ENCODE measurements around the gene CT47B1.
"Not testable (repeated sequence)": the region's sequence is repeated elsewhere in the genome, so short reads cannot be mapped to it uniquely, and the experiment has no call there.

Gene CT47B1

DNA sequence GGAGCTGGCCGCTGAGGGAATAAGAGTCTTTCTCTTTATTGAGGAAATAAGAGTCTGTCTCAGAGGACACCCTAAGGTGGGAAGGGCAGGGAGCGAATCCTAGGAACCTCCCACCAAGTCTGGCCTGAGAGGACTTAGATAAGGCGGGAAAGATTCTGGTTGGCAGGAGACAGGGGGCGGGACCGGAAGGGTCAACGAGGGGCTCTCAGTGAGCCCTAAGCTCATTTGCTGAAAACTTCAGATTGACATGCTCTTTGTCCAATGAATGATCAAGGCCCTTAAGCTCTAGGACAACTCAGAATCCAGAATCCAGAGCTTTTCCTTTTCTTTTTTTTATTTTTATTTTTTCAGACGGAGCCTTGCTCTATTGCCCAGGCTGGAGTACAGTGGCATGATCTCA is at the start of gene CT47B1:
Gene CT47B1, minus strand, starts transcription at position 101 of the 400 bp plus-strand sequence. CDS start 196 bp downstream, outside the sequence.
- not testable (repeated sequence) for DNase-seq

DNA sequence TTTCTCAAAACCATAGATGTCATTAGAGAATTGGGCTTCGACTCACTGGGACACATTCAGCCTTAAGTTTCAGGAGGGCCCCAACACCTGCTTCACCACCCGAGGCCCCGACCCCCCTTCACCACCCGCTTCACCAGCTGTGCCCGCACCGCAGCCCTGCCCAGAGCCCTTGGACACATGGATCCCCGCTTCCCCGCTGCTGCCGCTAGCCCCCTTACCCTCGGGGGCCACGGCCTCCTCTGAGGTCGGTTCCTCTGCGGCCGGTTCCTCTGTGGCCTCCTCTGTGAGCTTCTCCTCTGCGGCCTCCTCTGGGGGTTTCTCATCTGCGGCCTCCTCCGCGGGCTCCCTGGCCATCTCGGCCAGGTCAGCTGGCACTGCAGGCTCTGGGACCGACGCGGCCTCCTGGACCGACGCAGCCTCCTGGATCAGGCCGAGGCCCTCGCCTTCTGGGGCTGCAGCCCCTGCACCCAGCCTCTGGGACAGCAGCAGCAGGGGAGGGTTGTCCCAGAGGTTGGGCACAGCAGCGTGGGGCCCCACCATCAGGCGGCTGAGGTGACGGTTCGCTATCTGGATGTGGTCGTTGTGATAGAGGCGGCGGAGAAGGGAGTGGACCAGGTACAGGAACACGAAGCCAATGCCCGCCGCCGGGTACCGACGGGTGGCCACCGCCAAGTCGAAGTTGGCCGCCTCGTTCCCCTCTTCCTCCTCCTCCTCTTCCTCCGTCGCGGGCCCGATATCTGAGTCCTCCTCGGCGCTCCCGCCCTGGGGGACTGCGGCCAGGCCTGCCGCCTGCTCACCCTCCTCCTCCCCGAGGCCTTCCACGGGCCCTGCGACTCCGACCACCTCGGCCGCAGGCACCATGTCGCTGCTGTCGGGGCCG is 748 bp downstream of the CT47B1 start:
- peak in 1 of 56 donors; percentile 0 for DNase-seq

DNA sequence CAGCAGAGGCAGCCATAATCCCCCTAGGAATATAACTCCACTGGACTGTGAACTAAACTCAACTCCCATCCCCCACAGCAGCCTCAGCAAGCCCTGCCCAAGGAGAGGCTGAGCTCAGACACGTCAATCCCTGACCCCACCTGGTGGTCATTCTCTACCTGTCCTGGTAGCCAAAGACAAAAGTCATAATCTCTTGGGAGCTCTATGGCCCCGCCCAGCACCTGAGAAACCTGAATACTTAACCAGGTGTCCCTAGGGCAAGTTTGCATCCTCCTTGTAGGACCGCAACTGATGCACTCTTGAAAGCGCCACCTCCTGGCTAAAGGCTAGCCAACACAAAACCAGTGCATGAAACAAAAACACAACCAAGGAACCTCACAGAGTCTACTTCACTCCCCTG is 18.4 kb downstream of the CT47B1 start:
- no peak for DNase-seq

DNA sequence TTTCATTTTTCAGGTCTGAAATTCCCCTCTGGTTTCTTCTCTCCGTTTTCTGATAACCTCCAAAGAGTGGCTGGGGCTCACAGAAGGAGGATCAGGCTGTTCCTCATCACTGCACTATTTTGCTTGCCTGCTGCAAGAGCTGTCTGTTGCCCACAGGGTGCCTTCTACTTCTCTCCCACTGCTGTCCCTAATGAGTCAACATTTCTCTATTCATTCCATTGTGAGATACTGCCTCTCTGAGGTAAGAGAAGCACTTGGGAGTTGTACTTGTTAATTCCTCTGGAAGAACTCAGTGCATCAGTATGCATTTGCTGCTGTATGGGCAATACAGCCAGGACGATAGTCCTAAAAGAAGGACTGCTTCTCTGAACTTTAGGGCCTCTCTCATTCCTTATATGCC is 34.8 kb downstream of the CT47B1 start:
- no peak for DNase-seq

DNA sequence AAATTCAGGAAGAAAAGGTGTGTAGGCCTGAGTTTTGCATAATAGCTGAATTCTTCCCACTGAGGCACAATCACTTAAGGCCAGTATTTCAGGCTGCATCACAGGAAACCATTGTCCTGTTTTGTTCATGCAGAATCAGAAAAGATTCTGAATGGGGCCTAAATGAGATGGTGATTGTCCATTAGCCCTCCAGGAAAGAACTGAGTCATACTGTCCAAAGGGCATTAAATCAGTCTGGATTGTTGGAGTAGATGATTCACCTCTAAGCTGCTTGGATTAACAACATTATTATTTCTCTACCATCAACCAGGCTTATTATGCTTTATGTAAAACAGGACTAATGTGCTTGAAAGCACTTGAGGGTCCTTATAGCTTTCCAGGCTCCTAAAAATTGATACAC is 36.2 kb downstream of the CT47B1 start:
- DNase-seq = no peak

DNA sequence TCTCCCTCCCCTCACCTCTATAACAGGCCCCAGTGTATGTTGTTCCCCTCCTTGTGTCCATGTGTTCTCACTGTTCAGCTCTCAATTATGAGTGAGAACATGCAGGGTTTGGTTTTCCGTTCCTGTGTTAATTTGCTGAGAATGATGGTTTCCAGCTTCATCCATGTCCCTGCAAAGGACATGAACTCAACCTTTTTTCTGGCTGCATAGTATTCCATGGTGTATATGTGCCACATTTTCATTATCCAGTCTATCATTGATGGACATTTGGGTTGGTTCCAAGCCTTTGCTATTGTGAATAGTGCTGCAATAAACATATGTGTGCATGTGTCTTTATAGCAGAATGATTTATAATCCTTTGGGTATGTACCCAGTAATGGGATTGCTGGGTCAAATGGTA is 48.5 kb downstream of the CT47B1 start:
- DNase-seq = not testable (repeated sequence)

DNA sequence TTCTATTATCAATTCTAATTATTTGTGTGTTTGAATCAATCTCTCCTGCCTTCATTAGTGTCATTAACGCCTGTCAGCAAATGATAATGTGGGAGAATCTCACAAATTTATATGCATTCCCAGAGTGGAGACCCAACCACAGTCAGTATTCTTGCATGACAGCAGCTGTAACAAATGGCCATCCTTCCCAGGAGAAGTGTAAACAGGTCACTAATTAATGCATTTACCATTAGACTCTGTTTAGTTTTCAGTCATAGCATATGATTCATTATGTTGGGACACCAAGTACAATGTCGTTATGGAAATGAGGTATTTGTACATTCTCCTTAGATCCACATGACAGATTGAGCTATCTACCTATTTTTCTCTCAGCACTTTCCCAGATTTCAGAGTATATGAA is 50.5 kb downstream of the CT47B1 start:
- no peak for DNase-seq

DNA sequence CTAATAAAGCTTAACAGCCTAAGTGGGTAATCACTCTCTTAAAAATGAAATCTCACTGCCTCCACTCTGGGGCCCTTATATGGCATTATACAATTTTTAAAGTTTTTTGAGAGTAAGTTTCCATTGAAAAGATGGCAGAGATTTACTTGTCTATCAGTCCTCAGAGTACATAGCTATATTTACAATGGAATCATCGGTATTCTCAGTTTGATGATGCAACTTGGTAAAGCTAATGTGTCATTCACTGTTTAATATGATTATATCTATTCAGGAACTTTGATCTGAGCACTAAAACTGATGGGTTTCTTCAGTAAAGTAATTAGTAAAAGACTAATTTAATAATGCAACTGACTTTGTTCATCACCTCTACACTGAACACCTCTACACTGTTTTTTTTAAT is 51.6 kb downstream of the CT47B1 start:
- DNase-seq = no peak

DNA sequence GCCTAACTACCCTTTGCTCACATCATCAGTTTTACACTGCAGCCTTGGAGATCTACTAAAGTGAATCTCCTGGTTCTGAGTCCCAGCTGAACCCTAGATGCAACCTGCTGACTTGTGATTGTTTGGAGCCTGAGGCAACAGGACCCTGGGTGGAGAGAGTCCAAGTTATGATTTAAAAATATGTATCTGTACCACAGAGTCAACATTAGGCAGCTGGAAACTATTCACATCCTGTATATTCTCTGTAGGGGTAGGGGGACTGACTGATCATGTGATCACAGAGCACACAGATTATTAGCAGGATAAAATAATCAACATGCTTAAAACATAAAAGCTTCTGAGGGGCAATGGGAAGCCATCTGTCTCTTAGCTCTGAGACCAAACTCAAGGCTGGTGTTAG is 52.1 kb downstream of the CT47B1 start:
- DNase-seq = no peak

Data from amygdala (tissue), 56 donors.